ENCODE data around the gene CDR2. TPM values are rescaled to one million over a fixed set of nuclear protein-coding genes. Genes with fewer than 3 reads are reported as not detected.

The CDR2 gene
- total and polyA plus RNA-seq, 9 of the 15 experiments (the other 6 are each of a cell fraction or from before 2014, with no cell fraction given), result 4.6 to 30.3 (median 19.9) TPM

- Histone ChIP-seq H3K79me2 (ENCODE audit: control insufficient read depth, insufficient read depth, low read length) (peaks cover 47% of the 10 kb centered on the region), H3K4me3 (no peak overlapping the region), H3K27ac (ENCODE audit: extremely low read depth, low read depth, low read length) (no peak overlapping the region), H3K36me3 (ENCODE audit: control insufficient read depth, insufficient read depth, low read length) (peaks cover 72% of the 10 kb centered on the region), H3K9me3 (replicated peaks; ENCODE audit: control insufficient read depth, insufficient read depth, low read depth, low read length) (no peaks in the 10 kb centered on the region), H3K9me1 (ENCODE audit: control insufficient read depth, insufficient read depth, low read length) (peaks cover 3% of the 10 kb centered on the region), H2AFZ (ENCODE audit: low read depth, low read length) (no peak overlapping the region), H4K20me1 (replicated peaks; ENCODE audit: control insufficient read depth, insufficient read depth, low read length) (no peaks in the 10 kb centered on the region), H3K4me2 (ENCODE audit: insufficient read depth, low read length) (no peak overlapping the region), H3K4me1 (replicated peaks in 1 of 2; ENCODE audit: control insufficient read depth in 2 of 2, insufficient read depth in 2 of 2, low read length in 2 of 2) (peaks cover 0 to 10% of the 10 kb centered on the region in 2 experiments; a peak in 4 of 5 replicates), H3K9ac (ENCODE audit: insufficient read depth in 1 of 2, low read depth in 2 of 2, low read length in 2 of 2) (no peak overlapping the region), H3K27me3 (ENCODE audit: control insufficient read depth in 2 of 2, insufficient read depth in 2 of 2, low read length in 2 of 2) (no peaks in the 10 kb centered on the region)
- DNase-seq (ENCODE audit: extremely low read depth in 1 of 4, low spot score in 3 of 4) (no peak), ATAC-seq (no peak), FAIRE-seq (no peak)
- POLR2A ChIA-PET, result interaction anchor here (1.1 kb wide), 1 partner anchor 18 kb away, joined by 4 read pairs; no protein-coding TSS in a partner anchor
- intact Hi-C loops (cut with micrococcal nuclease), result no loop called here
- no peak for TF ChIP-seq NELFE (IDR thresholded peaks at IDR 0.05; ENCODE audit: insufficient read depth, insufficient read length)
- no peak for TF ChIP-seq ZNF507 (tag; conservative IDR thresholded peaks at IDR 0.05)
- TF ChIP-seq ZNF239 (CRISPR knock-in tag; IDR thresholded peaks at IDR 0.05), result no peak
- no peak for TF ChIP-seq ARID1B (IDR thresholded peaks at IDR 0.05)
- WGBS (ENCODE audit: insufficient coverage, low coverage, missing lambda C conversion rate), result 94% methylated on average over 2 of the region's 2 CpGs
- CTCF ChIA-PET (ENCODE audit: low intra/inter-chr PET ratio), result no interaction called here
- BruUV-seq (replicated peaks), result no TSS peak
- in situ Hi-C loops (cut with MboI), result no loop called here
Measured at GRCh38 chr16:22364241-22364640, 10.2 kb downstream of the CDR2 start.

GRCh38 chr16:22360963-22361659 lies 13.3 kb downstream of the CDR2 start:
- Histone ChIP-seq H3K4me2 (ENCODE audit: insufficient read depth, low read length) (no peak overlapping the region; the same call in 1 of the 2 replicates), H3K4me1 (replicated peaks in 1 of 2; ENCODE audit: control insufficient read depth in 2 of 2, insufficient read depth in 2 of 2, low read length in 2 of 2) (peaks cover 0 to 7% of the 10 kb centered on the region in 2 experiments; a peak in 3 of 5 replicates), H3K36me3 (ENCODE audit: control insufficient read depth, insufficient read depth, low read length) (peaks cover 66% of the 10 kb centered on the region), H3K27ac (ENCODE audit: extremely low read depth, low read depth, low read length) (peak overlapping the region; percentile 31; the same call in 1 of the 3 replicates), H3K4me3 (no peak overlapping the region), H4K20me1 (replicated peaks; ENCODE audit: control insufficient read depth, insufficient read depth, low read length) (no peaks in the 10 kb centered on the region), H3K79me2 (ENCODE audit: control insufficient read depth, insufficient read depth, low read length) (peaks cover 17% of the 10 kb centered on the region; the same call in 2 of the 3 replicates), H3K9me1 (ENCODE audit: control insufficient read depth, insufficient read depth, low read length) (peaks cover 3% of the 10 kb centered on the region), H3K9me3 (replicated peaks; ENCODE audit: control insufficient read depth, insufficient read depth, low read depth, low read length) (no peaks in the 10 kb centered on the region), H2AFZ (ENCODE audit: low read depth, low read length) (no peak overlapping the region), H3K9ac (ENCODE audit: insufficient read depth in 1 of 2, low read depth in 2 of 2, low read length in 2 of 2) (no peak overlapping the region), H3K27me3 (ENCODE audit: control insufficient read depth in 2 of 2, insufficient read depth in 2 of 2, low read length in 2 of 2) (no peaks in the 10 kb centered on the region)
- no TSS peak for BruUV-seq (replicated peaks)
- TF ChIP-seq PHF8 (IDR thresholded peaks at IDR 0.05; ENCODE audit: borderline replicate concordance, low read length), result no peak
- TF ChIP-seq TEAD1 (CRISPR knock-in tag; IDR thresholded peaks at IDR 0.05), result no peak
- no peak for TF ChIP-seq NCOR1 (IDR thresholded peaks at IDR 0.05)
- TF ChIP-seq SLC30A9 (CRISPR knock-in tag; IDR thresholded peaks at IDR 0.05), result no peak
- no peak for TF ChIP-seq RHOXF2B (CRISPR knock-in tag; conservative IDR thresholded peaks at IDR 0.05)
- no peak for TF ChIP-seq TBL1XR1 (IDR thresholded peaks at IDR 0.05; ENCODE audit: low read length in 2 of 2)
- no peak for TF ChIP-seq E2F4 (CRISPR knock-in tag; IDR thresholded peaks at IDR 0.05; ENCODE audit: low read depth)
- TF ChIP-seq RBM14 (IDR thresholded peaks at IDR 0.05; ENCODE audit: borderline replicate concordance, insufficient read depth, low read depth, low read length), result no peak
- no peak for TF ChIP-seq NCOA4 (IDR thresholded peaks at IDR 0.05; ENCODE audit: partially characterized antibody)
- TF ChIP-seq ZNF134 (CRISPR knock-in tag; conservative IDR thresholded peaks at IDR 0.05), result no peak
- no peak for TF ChIP-seq ZSCAN32 (CRISPR knock-in tag; IDR thresholded peaks at IDR 0.05)
- no peak for TF ChIP-seq ELF1 (tag; IDR thresholded peaks at IDR 0.05)
- POLR2A ChIA-PET, result interaction anchor here (0.6 to 2.4 kb wide), 5 partner anchors 8 to 16 kb away, joined by 3 to 10 read pairs (median 5); partner anchors contain the start of gene CDR2
- DNase-seq (ENCODE audit: extremely low read depth in 1 of 4, low spot score in 3 of 4) (no peak), ATAC-seq (peak; percentile 61), FAIRE-seq (no peak)
- in situ Hi-C loops (cut with MboI) (no loop called here), intact Hi-C loops (cut with micrococcal nuclease) (no loop called here)
- WGBS (ENCODE audit: insufficient coverage, low coverage, missing lambda C conversion rate), result 61% methylated on average over 8 of the region's 8 CpGs
- CTCF ChIA-PET (ENCODE audit: low intra/inter-chr PET ratio), result interaction anchor here (0.5 kb wide), 1 partner anchor 60 kb away, joined by 3 read pairs; no protein-coding TSS in a partner anchor
